HepG2 (cell line): ENCODE data around the gene SCP2D1.

ENCODE experiments used
- ATF1 ChIP-seq: IDR thresholded peaks from 2 replicates; pipeline ENCODE4 v1.6.1; 2016; ENCODE audit warnings: mild to moderate bottlenecking, control low read depth
- CHCHD3 ChIP-seq: sonication (generic); formaldehyde crosslinking; IDR thresholded peaks from 2 replicates; pipeline ENCODE4 v1.8.0; 2022; ENCODE audit warnings: mild to moderate bottlenecking, missing genetic modification reagents, moderate library complexity
- GATA4 ChIP-seq: sonication (generic); IDR thresholded peaks from 2 replicates; pipeline ENCODE4 v1.6.1; 2016; ENCODE audit warnings: antibody characterized with exemption, low read depth, borderline replicate concordance
- JUND ChIP-seq: sonication (generic); formaldehyde crosslinking; IDR thresholded peaks from 2 replicates; pipeline ENCODE4 v1.8.0; 2022; ENCODE audit warnings: mild to moderate bottlenecking, missing genetic modification reagents
- KDM2A ChIP-seq: sonication (generic); formaldehyde crosslinking; IDR thresholded peaks from 2 replicates; pipeline ENCODE4 v1.4.0; 2020; ENCODE audit warnings: low read depth, missing genetic modification reagents, borderline replicate concordance
- NR3C1 ChIP-seq: sonication (generic); formaldehyde crosslinking; IDR thresholded peaks from 2 replicates; pipeline ENCODE4 v1.4.0; 2020; ENCODE audit warnings: missing genetic modification reagents
- PHF5A ChIP-seq: IDR thresholded peaks from one replicate; pipeline ENCODE4 v1.6.1; 2018; ENCODE audit warnings: low read depth, missing genetic modification reagents; ENCODE audit not compliant: unreplicated experiment
- SIN3A ChIP-seq: IDR thresholded peaks from 2 replicates; pipeline ENCODE4 v1.6.1; 2011; ENCODE audit warnings: low read depth, mild to moderate bottlenecking, control low read depth, low read length, borderline replicate concordance
- TBP ChIP-seq: sonication (generic); formaldehyde crosslinking; IDR thresholded peaks from 2 replicates; pipeline ENCODE4 v1.5.0; 2020; ENCODE audit warnings: missing genetic modification reagents
- ZBTB33 ChIP-seq: sonication (generic); formaldehyde crosslinking; IDR thresholded peaks from 2 replicates; pipeline ENCODE4 v1.4.0; 2020; ENCODE audit warnings: missing genetic modification reagents
- ZBTB7A ChIP-seq: sonication (generic); formaldehyde crosslinking; IDR thresholded peaks from 2 replicates; pipeline ENCODE4 v1.8.0; 2022; ENCODE audit warnings: mild to moderate bottlenecking, missing genetic modification reagents
- ZFX ChIP-seq: sonication (generic); formaldehyde crosslinking; IDR thresholded peaks from 2 replicates; pipeline ENCODE4 v1.4.0; 2020; ENCODE audit warnings: mild to moderate bottlenecking, low read depth, missing genetic modification reagents, moderate library complexity
- ZNF766 ChIP-seq: sonication (generic); formaldehyde crosslinking; IDR thresholded peaks from 2 replicates; pipeline ENCODE4 v1.5.0; 2020; ENCODE audit warnings: missing genetic modification reagents, borderline replicate concordance

GRCh38 chr20:18831830-18832499 is 18.4 kb downstream of the SCP2D1 start:
- TF ChIP-seq JUND (CRISPR knock-in tag): no peak
- TF ChIP-seq SIN3A: no peak
- TF ChIP-seq ZBTB33: no peak
- TF ChIP-seq ZFX: no peak
- TF ChIP-seq CHCHD3 (CRISPR knock-in tag): no peak
- no peak for TF ChIP-seq ZBTB7A (CRISPR knock-in tag)
- TF ChIP-seq GATA4: no peak
- TF ChIP-seq PHF5A (CRISPR knock-in tag): no peak
- no peak for TF ChIP-seq ATF1 (CRISPR knock-in tag)
- TF ChIP-seq KDM2A (CRISPR knock-in tag): no peak
- TF ChIP-seq ZNF766: no peak
- TF ChIP-seq TBP (CRISPR knock-in tag): no peak
- no peak for TF ChIP-seq NR3C1 (CRISPR knock-in tag)
